Ramos (cell line): Measurements from ENCODE around the gene XCL1.
"Not testable (repeated sequence)": the region's sequence is repeated elsewhere in the genome, so short reads cannot be mapped to it uniquely, and the experiment has no call there.

Experiments
- in situ Hi-C: fragments of 300-500 bp; cut with MboI; formaldehyde crosslinking; loops from one replicate; pipeline ENCODE4 v1.14.3; 2022; ENCODE audit warnings: low sequenced_read_pairs; ENCODE audit not compliant: unreplicated experiment

The XCL1 gene

GRCh38 chr1:168567007-168567406, 9.4 kb upstream of the XCL1 start:
- in situ Hi-C loops, result no loop called here

GRCh38 chr1:168567568-168567967, 8.8 kb upstream of the XCL1 start:
- in situ Hi-C loops, result no loop called here

GRCh38 chr1:168568346-168568745, 8.1 kb upstream of the XCL1 start:
- in situ Hi-C loops, result no loop called here

- in situ Hi-C loops, result no loop called here
Observed at GRCh38 chr1:168570652-168571051, 5.8 kb upstream of the XCL1 start.

GRCh38 chr1:168572633-168573032, 3.8 kb upstream of the XCL1 start:
- in situ Hi-C loops, result no loop called here

- in situ Hi-C loops, result not testable (repeated sequence)
Observed at GRCh38 chr1:168574234-168574633, 2.2 kb upstream of the XCL1 start.

- in situ Hi-C loops, result not testable (repeated sequence)
Observed at GRCh38 chr1:168578531-168579185, 2.3 kb downstream of the XCL1 start.

GRCh38 chr1:168580290-168580689, 3.9 kb downstream of the XCL1 start:
- in situ Hi-C loops, result not testable (repeated sequence)

GRCh38 chr1:168580991-168581390, 4.6 kb downstream of the XCL1 start:
- in situ Hi-C loops, result not testable (repeated sequence)

- in situ Hi-C loops, result no loop called here
Observed at GRCh38 chr1:168581817-168582572, 5.6 kb downstream of the XCL1 start.

- in situ Hi-C loops, result no loop called here
Observed at GRCh38 chr1:168582688-168583336, 6.4 kb downstream of the XCL1 start.

GRCh38 chr1:168583571-168583970, 7.2 kb downstream of the XCL1 start:
- in situ Hi-C loops, result no loop called here

GRCh38 chr1:168585191-168585590, 8.8 kb downstream of the XCL1 start:
- in situ Hi-C loops, result no loop called here

GRCh38 chr1:168585937-168586336, 9.5 kb downstream of the XCL1 start:
- in situ Hi-C loops, result no loop called here

- in situ Hi-C loops, result no loop called here
Observed at GRCh38 chr1:168589167-168589566, 12.8 kb downstream of the XCL1 start.

- in situ Hi-C loops, result no loop called here
Observed at GRCh38 chr1:168591066-168591465, 14.7 kb downstream of the XCL1 start.

GRCh38 chr1:168591641-168592250, 15.3 kb downstream of the XCL1 start:
- in situ Hi-C loops, result no loop called here

GRCh38 chr1:168595403-168595802, 19.0 kb downstream of the XCL1 start:
- in situ Hi-C loops, result not testable (repeated sequence)

GRCh38 chr1:168598125-168598524, 21.7 kb downstream of the XCL1 start:
- in situ Hi-C loops, result no loop called here

- in situ Hi-C loops, result no loop called here
Observed at GRCh38 chr1:168598892-168599291, 22.5 kb downstream of the XCL1 start.

GRCh38 chr1:168599641-168600040, 23.2 kb downstream of the XCL1 start:
- in situ Hi-C loops, result loop anchor here (25.0 kb wide), 2 partner anchors 738 to 938 kb away; no protein-coding TSS in a partner anchor
